ENCODE data around the gene KCNJ10.

Gene KCNJ10

DNA sequence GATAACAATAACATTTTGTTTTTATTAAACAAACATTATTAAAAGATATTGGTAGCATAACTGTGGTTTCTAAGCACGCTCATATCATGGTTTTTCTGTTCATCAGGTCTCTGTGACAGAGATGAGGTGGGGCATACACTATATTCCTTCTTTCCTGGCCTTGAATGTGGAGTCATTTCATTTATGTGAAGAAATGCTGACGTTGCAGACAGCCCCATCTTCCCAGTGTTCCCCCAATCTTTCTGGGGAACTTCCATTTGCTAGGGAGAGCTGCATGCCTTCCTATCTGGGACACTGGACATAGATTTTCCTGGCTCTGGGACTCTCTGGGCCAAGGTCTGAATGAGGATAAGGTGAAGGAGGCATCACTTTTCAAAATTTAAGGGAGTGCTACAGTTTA, 68.5 kb downstream of the KCNJ10 start:
- Histone ChIP-seq H3K27me3 (ENCODE audit: insufficient read depth, low read length) (no peaks in the 10 kb centered on the region), H3K4me3 (ENCODE audit: low read length) (no peak overlapping the region), H3K27ac (ENCODE audit: low read depth, low read length) (no peak overlapping the region), H3K36me3 (ENCODE audit: insufficient read depth, low read length) (no peaks in the 10 kb centered on the region), H3K4me1 (ENCODE audit: insufficient read depth, low read length) (no peaks in the 10 kb centered on the region), H3K9me3 (ENCODE audit: insufficient read depth, low read depth, low read length) (no peaks in the 10 kb centered on the region), H3K9ac (ENCODE audit: low read depth, low read length) (no peak overlapping the region)
- WGBS = 69% methylated on average over 2 of the region's 2 CpGs

DNA sequence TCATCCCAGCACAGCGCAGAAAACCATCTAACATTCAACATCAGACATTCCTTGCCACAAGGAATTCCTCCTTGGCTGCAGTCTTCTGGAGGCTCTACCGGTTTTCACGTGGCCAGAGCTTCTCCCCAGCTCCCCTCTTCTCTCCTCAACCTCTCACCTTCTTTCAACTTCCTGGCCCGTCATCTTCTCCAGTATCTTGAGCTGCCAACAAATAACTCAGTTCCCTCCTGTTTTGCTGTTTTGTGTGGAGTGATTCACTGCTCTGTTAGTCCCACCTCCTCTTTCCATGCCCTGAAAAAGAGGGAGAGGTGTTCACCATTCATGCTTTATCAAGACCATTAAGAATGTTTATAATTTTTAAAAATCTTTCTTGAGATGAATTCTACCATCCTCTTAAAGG, 70.8 kb downstream of the KCNJ10 start:
- Histone ChIP-seq H3K4me3 (ENCODE audit: low read length) (no peak overlapping the region), H3K9ac (ENCODE audit: low read depth, low read length) (no peak overlapping the region), H3K36me3 (ENCODE audit: insufficient read depth, low read length) (no peaks in the 10 kb centered on the region), H3K4me1 (ENCODE audit: insufficient read depth, low read length) (no peaks in the 10 kb centered on the region), H3K27me3 (ENCODE audit: insufficient read depth, low read length) (no peaks in the 10 kb centered on the region), H3K9me3 (ENCODE audit: insufficient read depth, low read depth, low read length) (no peaks in the 10 kb centered on the region), H3K27ac (ENCODE audit: low read depth, low read length) (no peak overlapping the region)
- 83% methylated on average over 4 of the region's 4 CpGs for WGBS

DNA sequence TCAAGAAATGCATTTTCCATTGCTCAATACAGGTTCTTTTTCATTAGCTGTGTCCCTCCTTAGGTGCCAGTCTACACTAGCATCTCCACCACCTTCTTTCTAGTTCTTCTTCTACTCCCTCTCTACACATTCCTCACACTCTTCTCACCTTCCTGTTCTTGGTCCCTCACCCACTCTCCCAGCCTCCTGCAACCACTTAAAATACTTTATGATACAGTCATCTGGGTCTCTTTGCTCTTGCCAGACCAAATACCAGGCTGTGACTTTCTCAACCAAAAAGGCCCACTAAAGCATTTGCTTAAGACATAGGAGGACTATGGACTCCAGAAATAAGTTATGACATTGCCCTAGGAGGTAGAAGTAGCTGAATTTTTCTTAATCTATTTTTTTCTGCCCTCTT, 73.3 kb downstream of the KCNJ10 start:
- Histone ChIP-seq H3K4me1 (ENCODE audit: insufficient read depth, low read length) (no peaks in the 10 kb centered on the region), H3K27ac (ENCODE audit: low read depth, low read length) (no peak overlapping the region), H3K9me3 (ENCODE audit: insufficient read depth, low read depth, low read length) (no peaks in the 10 kb centered on the region), H3K27me3 (ENCODE audit: insufficient read depth, low read length) (no peaks in the 10 kb centered on the region), H3K36me3 (ENCODE audit: insufficient read depth, low read length) (no peaks in the 10 kb centered on the region), H3K9ac (ENCODE audit: low read depth, low read length) (no peak overlapping the region), H3K4me3 (ENCODE audit: low read length) (no peak overlapping the region)

DNA sequence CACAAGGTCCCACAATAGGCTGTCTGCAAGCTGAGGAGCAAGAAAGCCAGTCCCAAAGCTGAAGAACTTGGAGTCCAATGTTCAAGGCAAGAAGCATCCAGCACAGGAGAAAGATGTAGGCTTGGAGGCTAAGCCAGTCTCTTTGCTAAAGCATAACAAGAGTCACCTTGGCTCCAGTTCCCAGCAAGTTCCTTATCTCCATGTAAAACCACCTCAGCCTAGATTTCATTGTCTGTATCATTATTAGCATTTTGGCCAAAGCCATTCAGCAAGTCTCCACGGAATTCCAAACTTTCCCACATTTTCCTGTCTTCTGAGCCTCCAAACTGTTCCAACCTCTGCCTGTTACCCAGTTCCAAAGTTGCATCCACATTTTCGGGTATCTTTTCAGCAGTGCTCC, 75.1 kb downstream of the KCNJ10 start:
- no peaks in the 10 kb centered on the region for H3K4me1 ChIP-seq (ENCODE audit: insufficient read depth, low read length)
- no peak overlapping the region for H3K27ac ChIP-seq (ENCODE audit: low read depth, low read length)
- no peaks in the 10 kb centered on the region for H3K36me3 ChIP-seq (ENCODE audit: insufficient read depth, low read length)
- H3K9me3 ChIP-seq (ENCODE audit: insufficient read depth, low read depth, low read length) = no peaks in the 10 kb centered on the region
- no peak overlapping the region for H3K9ac ChIP-seq (ENCODE audit: low read depth, low read length)
- no peak overlapping the region for H3K4me3 ChIP-seq (ENCODE audit: low read length)
- 87% methylated on average over 2 of the region's 2 CpGs for WGBS
- H3K27me3 ChIP-seq (ENCODE audit: insufficient read depth, low read length) = no peaks in the 10 kb centered on the region

DNA sequence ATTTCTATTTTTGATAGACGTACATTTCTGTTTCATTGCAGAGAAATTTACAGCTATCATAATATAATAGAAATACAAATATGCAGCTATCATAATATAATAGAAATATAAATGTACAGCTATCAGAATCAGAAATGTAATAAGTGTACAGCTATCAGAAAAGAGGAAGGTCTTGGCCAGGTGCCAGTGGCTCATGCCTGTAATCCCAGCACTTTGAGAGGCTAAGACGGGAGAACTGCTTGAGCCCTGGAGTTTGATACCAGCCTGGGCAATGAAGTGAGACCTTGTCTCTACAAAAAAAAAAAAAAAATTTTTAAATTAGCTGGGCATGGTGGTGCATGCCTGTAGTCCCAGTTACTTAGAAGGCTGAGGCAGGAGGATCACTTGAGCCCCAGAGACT, 76.0 kb downstream of the KCNJ10 start:
- Histone ChIP-seq H3K9ac (ENCODE audit: low read depth, low read length) (no peak overlapping the region), H3K4me1 (ENCODE audit: insufficient read depth, low read length) (no peaks in the 10 kb centered on the region), H3K27me3 (ENCODE audit: insufficient read depth, low read length) (no peaks in the 10 kb centered on the region), H3K9me3 (ENCODE audit: insufficient read depth, low read depth, low read length) (no peaks in the 10 kb centered on the region), H3K4me3 (ENCODE audit: low read length) (no peak overlapping the region), H3K27ac (ENCODE audit: low read depth, low read length) (no peak overlapping the region), H3K36me3 (ENCODE audit: insufficient read depth, low read length) (no peaks in the 10 kb centered on the region)
- 84% methylated on average over 1 of the region's 2 CpGs for WGBS

DNA sequence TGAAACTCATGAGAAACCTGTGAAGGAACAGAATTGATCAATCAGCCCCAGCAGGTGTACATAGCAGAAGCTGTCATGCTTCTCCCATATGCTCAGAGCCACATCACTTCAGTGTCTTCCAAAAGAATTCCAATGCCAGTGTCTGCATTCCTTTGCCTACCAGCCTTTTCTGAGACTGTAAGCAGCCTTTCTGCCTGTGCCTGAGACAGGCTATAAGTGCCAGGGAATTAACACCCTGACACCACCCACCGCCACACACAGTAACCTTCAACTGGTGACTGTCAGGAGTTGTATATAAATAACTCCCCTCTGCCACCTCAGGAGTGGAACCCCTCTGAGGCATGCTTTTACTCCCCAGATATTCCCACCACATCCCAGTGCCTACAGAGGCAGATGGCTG, 77.8 kb downstream of the KCNJ10 start:
- Histone ChIP-seq H3K36me3 (ENCODE audit: insufficient read depth, low read length) (no peaks in the 10 kb centered on the region), H3K27ac (ENCODE audit: low read depth, low read length) (no peak overlapping the region), H3K4me1 (ENCODE audit: insufficient read depth, low read length) (no peaks in the 10 kb centered on the region), H3K27me3 (ENCODE audit: insufficient read depth, low read length) (no peaks in the 10 kb centered on the region), H3K9me3 (ENCODE audit: insufficient read depth, low read depth, low read length) (no peaks in the 10 kb centered on the region), H3K4me3 (ENCODE audit: low read length) (no peak overlapping the region), H3K9ac (ENCODE audit: low read depth, low read length) (no peak overlapping the region)
- WGBS = 89% methylated on average over 1 of the region's 1 CpG

DNA sequence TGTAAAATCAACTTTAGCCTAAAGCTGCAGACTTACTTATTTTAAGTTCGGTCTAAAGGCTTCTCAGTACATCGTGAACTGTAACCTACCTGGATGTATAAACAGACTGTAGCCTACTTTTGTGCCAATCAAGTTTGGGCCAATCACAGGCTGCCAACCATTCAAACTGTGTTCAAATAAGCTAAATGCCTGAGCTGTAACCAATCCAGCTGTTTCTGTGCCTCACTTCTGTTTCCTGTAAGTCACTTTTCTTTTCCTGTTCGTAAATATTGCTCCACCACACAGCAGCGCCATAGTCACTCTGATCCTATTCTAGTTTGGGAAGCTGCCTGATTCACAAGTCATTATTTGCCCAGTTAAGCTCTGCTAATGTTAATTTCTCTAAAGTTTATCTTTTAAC, 78.4 kb downstream of the KCNJ10 start:
- whole genome bisulfite sequencing = 92% methylated on average over 4 of the region's 4 CpGs
- no peak overlapping the region for H3K9ac ChIP-seq (ENCODE audit: low read depth, low read length)
- H3K4me1 ChIP-seq (ENCODE audit: insufficient read depth, low read length) = no peaks in the 10 kb centered on the region
- no peaks in the 10 kb centered on the region for H3K27me3 ChIP-seq (ENCODE audit: insufficient read depth, low read length)
- H3K4me3 ChIP-seq (ENCODE audit: low read length) = no peak overlapping the region
- H3K27ac ChIP-seq (ENCODE audit: low read depth, low read length) = no peak overlapping the region
- no peaks in the 10 kb centered on the region for H3K9me3 ChIP-seq (ENCODE audit: insufficient read depth, low read depth, low read length)
- no peaks in the 10 kb centered on the region for H3K36me3 ChIP-seq (ENCODE audit: insufficient read depth, low read length)

DNA sequence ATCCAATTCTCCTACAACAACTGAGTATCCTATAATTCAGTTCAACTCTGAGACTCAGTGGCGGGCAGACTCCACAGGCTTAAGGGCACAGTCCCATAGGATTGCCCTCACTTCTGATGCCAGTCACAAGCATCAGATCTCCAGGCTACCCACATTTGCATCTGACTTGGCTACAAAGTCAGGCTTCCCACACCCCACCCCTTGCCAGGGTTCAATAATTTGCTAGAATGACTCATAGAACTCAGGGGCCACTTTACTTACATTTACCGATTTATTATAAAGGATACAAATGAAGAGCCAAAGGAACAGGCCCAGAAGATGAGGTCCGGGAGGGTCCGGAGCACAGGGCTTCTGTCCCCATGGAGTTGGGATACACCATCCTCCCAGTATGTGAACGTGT, 80.0 kb downstream of the KCNJ10 start:
- 89% methylated on average over 5 of the region's 5 CpGs for WGBS

DNA sequence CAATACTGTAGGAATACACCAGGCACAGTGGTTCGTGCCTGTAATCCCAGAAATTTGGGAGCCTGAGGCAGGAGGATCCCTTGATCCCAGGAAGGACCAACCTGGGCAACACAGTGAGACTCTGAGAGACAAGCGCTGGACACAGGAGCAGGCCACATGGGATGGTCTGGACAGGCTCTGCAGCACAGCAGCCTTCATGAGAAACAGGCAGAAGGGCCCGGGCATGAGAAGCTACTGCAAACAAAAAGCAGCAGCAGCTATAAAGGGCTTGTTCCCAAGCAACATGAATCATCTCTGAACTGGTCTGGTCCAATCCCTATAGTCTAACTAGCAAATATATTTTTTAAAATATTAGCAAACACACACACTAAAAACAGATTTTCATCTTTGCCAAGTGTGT, 80.4 kb downstream of the KCNJ10 start:
- H3K9me3 ChIP-seq (ENCODE audit: insufficient read depth, low read depth, low read length) = no peaks in the 10 kb centered on the region
- no peaks in the 10 kb centered on the region for H3K27me3 ChIP-seq (ENCODE audit: insufficient read depth, low read length)
- no peaks in the 10 kb centered on the region for H3K4me1 ChIP-seq (ENCODE audit: insufficient read depth, low read length)
- H3K36me3 ChIP-seq (ENCODE audit: insufficient read depth, low read length) = no peaks in the 10 kb centered on the region
- no peak overlapping the region for H3K4me3 ChIP-seq (ENCODE audit: low read length)
- H3K27ac ChIP-seq (ENCODE audit: low read depth, low read length) = no peak overlapping the region
- H3K9ac ChIP-seq (ENCODE audit: low read depth, low read length) = no peak overlapping the region
- WGBS = 71% methylated on average over 3 of the region's 3 CpGs

More for the DNA sequence above, 80.0 kb downstream of the KCNJ10 start:
- H3K9ac ChIP-seq (ENCODE audit: low read depth, low read length) = no peak overlapping the region
- H3K27ac ChIP-seq (ENCODE audit: low read depth, low read length) = no peak overlapping the region
- no peaks in the 10 kb centered on the region for H3K27me3 ChIP-seq (ENCODE audit: insufficient read depth, low read length)
- no peaks in the 10 kb centered on the region for H3K9me3 ChIP-seq (ENCODE audit: insufficient read depth, low read depth, low read length)
- no peak overlapping the region for H3K4me3 ChIP-seq (ENCODE audit: low read length)
- H3K4me1 ChIP-seq (ENCODE audit: insufficient read depth, low read length) = no peaks in the 10 kb centered on the region
- no peaks in the 10 kb centered on the region for H3K36me3 ChIP-seq (ENCODE audit: insufficient read depth, low read length)

DNA sequence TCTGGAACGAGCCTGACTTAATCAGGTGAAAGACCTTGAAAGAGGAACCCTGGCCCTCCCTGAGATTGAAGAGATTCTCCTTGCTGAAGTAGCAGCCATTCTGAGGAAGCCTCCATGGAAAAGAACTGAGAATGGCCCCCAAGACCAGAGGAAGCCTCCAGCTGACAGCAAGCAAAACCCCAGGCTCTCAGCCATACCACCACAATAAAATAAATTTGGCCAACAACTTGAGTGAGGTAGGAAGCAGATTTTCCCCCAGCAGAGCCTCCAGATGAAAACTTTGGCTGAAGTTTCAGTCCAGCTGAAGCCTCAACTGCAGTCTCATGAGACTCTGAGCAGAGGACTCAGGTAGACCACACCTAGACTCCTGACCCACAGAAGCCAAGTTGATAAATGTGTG, 82.0 kb downstream of the KCNJ10 start:
- H3K4me1 ChIP-seq (ENCODE audit: insufficient read depth, low read length) = no peaks in the 10 kb centered on the region
- 90% methylated on average over 1 of the region's 1 CpG for whole genome bisulfite sequencing

DNA sequence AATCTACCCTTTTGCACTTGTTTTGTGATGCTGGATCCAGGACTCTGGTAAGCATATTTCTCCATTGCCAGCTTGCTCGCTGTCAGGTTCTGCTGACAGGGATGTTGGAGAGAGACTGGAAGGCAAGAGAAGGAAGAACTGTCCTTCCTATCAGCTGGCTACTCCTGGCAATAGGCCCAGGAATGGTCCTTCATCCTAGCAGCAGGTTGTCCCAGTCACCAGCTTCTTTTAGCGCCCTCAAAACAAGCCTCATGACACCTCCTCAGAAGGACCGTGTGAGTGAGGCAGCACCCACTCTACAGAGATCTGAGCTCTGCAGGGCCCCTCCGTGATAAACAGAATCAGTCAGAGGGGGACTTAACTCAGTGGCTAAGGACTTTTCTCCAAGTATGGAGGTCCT, 82.8 kb downstream of the KCNJ10 start:
- H3K9ac ChIP-seq (ENCODE audit: low read depth, low read length) = no peak overlapping the region
- H3K27me3 ChIP-seq (ENCODE audit: insufficient read depth, low read length) = no peaks in the 10 kb centered on the region
- H3K36me3 ChIP-seq (ENCODE audit: insufficient read depth, low read length) = no peaks in the 10 kb centered on the region
- H3K4me3 ChIP-seq (ENCODE audit: low read length) = no peak overlapping the region
- H3K4me1 ChIP-seq (ENCODE audit: insufficient read depth, low read length) = no peaks in the 10 kb centered on the region
- H3K9me3 ChIP-seq (ENCODE audit: insufficient read depth, low read depth, low read length) = no peaks in the 10 kb centered on the region
- H3K27ac ChIP-seq (ENCODE audit: low read depth, low read length) = no peak overlapping the region
- 81% methylated on average over 4 of the region's 4 CpGs for WGBS

More for the DNA sequence above, 82.0 kb downstream of the KCNJ10 start:
- no peaks in the 10 kb centered on the region for H3K9me3 ChIP-seq (ENCODE audit: insufficient read depth, low read depth, low read length)
- H3K4me3 ChIP-seq (ENCODE audit: low read length) = no peak overlapping the region
- H3K27me3 ChIP-seq (ENCODE audit: insufficient read depth, low read length) = no peaks in the 10 kb centered on the region
- no peak overlapping the region for H3K27ac ChIP-seq (ENCODE audit: low read depth, low read length)
- H3K9ac ChIP-seq (ENCODE audit: low read depth, low read length) = no peak overlapping the region
- no peaks in the 10 kb centered on the region for H3K36me3 ChIP-seq (ENCODE audit: insufficient read depth, low read length)

DNA sequence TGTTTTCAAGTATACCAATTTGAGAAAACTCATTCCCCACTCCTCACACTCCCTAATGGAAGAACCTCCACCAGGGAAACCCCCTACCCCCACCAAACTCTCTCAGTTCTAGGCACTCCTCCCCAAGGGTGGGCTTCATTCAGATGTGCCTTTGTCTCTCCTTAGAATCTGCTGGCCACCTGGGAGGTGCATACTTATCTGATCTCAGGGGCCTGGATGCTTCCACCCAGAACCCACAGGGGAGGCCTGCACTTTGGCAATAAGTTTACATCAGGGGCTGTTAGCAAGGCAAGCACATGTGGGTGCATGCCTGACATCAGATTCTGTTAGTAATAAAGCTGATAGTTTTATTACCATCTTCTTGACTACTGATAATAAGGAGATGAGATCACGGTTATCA, 83.4 kb downstream of the KCNJ10 start:
- no peaks in the 10 kb centered on the region for H3K27me3 ChIP-seq (ENCODE audit: insufficient read depth, low read length)
- H3K4me3 ChIP-seq (ENCODE audit: low read length) = no peak overlapping the region

More for the DNA sequence above, 83.4 kb downstream of the KCNJ10 start:
- no peak overlapping the region for H3K27ac ChIP-seq (ENCODE audit: low read depth, low read length)
- 70% methylated on average over 1 of the region's 1 CpG for WGBS
- H3K4me1 ChIP-seq (ENCODE audit: insufficient read depth, low read length) = no peaks in the 10 kb centered on the region
- no peaks in the 10 kb centered on the region for H3K36me3 ChIP-seq (ENCODE audit: insufficient read depth, low read length)
- no peaks in the 10 kb centered on the region for H3K9me3 ChIP-seq (ENCODE audit: insufficient read depth, low read depth, low read length)
- no peak overlapping the region for H3K9ac ChIP-seq (ENCODE audit: low read depth, low read length)

Measured in HUES64 (cell line).